H9 (cell line): ENCODE results near the gene RAB6A. TPM values are rescaled to one million over a fixed set of nuclear protein-coding genes. Genes with fewer than 3 reads are reported as not detected.

Experiments
- DNase-seq: peaks from one replicate; pipeline ENCODE4 v3.0.0-alpha.2; 2017
- H2AFZ ChIP-seq: one replicate; pipeline ENCODE4 v1.6.1; 2013; ENCODE audit warnings: mild to moderate bottlenecking, low read length, control low read depth, moderate library complexity
- H2AK5ac ChIP-seq: 2 replicates; pipeline ENCODE4 v1.6.1; 2013; ENCODE audit warnings: low read length, control low read depth, mixed read lengths; ENCODE audit not compliant: insufficient read length
- H2BK120ac ChIP-seq: one replicate; pipeline ENCODE4 v1.6.1; 2013; ENCODE audit warnings: low read depth, mild to moderate bottlenecking, low read length, control low read depth, inconsistent platforms; ENCODE audit not compliant: poor library complexity, severe bottlenecking
- H2BK12ac ChIP-seq: 2 replicates; pipeline ENCODE4 v1.6.1; 2013; ENCODE audit warnings: low read length, control low read depth, mixed read lengths, low read depth; ENCODE audit not compliant: insufficient read length
- H2BK15ac ChIP-seq: 2 replicates; pipeline ENCODE4 v1.6.1; 2013; ENCODE audit warnings: low read depth, low read length, control low read depth
- H2BK20ac ChIP-seq: one replicate; pipeline ENCODE4 v1.6.1; 2013; ENCODE audit warnings: low read depth, mild to moderate bottlenecking, low read length, control low read depth, inconsistent platforms; ENCODE audit not compliant: poor library complexity, severe bottlenecking
- H2BK5ac ChIP-seq: 2 replicates; pipeline ENCODE4 v1.6.1; 2013; ENCODE audit warnings: low read length, control low read depth, mixed read lengths; ENCODE audit not compliant: insufficient read length
- H3K14ac ChIP-seq: 2 replicates; pipeline ENCODE4 v1.6.1; 2013; ENCODE audit warnings: low read length, control low read depth; ENCODE audit not compliant: insufficient read depth
- H3K18ac ChIP-seq: 2 replicates; pipeline ENCODE4 v1.6.1; 2013; ENCODE audit warnings: low read depth, mild to moderate bottlenecking, mixed read lengths, low read length, control low read depth; ENCODE audit not compliant: insufficient read length
- H3K23ac ChIP-seq: 2 replicates; pipeline ENCODE4 v1.6.1; 2013; ENCODE audit warnings: low read length, control low read depth, mixed read lengths, low read depth; ENCODE audit not compliant: insufficient read length
- H3K23me2 ChIP-seq: 2 replicates; pipeline ENCODE4 v1.6.1; 2013; ENCODE audit warnings: low read depth, mild to moderate bottlenecking, mixed read lengths, low read length, control low read depth; ENCODE audit not compliant: insufficient read length, poor library complexity, severe bottlenecking
- H3K27ac ChIP-seq: 2 replicates; pipeline ENCODE4 v1.5.1; 2013; ENCODE audit warnings: low read length, control low read depth, mixed read lengths, low read depth; ENCODE audit not compliant: insufficient read length
- H3K27me3 ChIP-seq: 2 replicates; pipeline ENCODE4 v1.6.1; 2013; ENCODE audit warnings: low read length, control low read depth, inconsistent platforms; ENCODE audit not compliant: insufficient read depth
- H3K4ac ChIP-seq: 2 replicates; pipeline ENCODE4 v1.6.1; 2013; ENCODE audit warnings: low read depth, mild to moderate bottlenecking, control low read depth, inconsistent platforms, low read length, moderate library complexity
- H3K4me1 ChIP-seq: 2 replicates; pipeline ENCODE4 v1.6.1; 2013; ENCODE audit warnings: low read length, control low read depth, inconsistent platforms; ENCODE audit not compliant: insufficient read depth
- H3K4me2 ChIP-seq: 2 replicates; pipeline ENCODE4 v1.6.1; 2013; ENCODE audit warnings: low read length, control low read depth, mixed read lengths; ENCODE audit not compliant: insufficient read length, insufficient read depth
- H3K56ac ChIP-seq: 2 replicates; pipeline ENCODE4 v1.6.1; 2013; ENCODE audit warnings: low read depth, mild to moderate bottlenecking, mixed read lengths, low read length, control low read depth; ENCODE audit not compliant: insufficient read length
- H3K79me1 ChIP-seq: 2 replicates; pipeline ENCODE4 v1.6.1; 2013; ENCODE audit warnings: low read depth, mild to moderate bottlenecking, moderate library complexity, low read length, control low read depth, inconsistent platforms; ENCODE audit not compliant: insufficient read depth, poor library complexity, severe bottlenecking
- H3K79me2 ChIP-seq: 2 replicates; pipeline ENCODE4 v1.6.1; 2013; ENCODE audit warnings: low read length, control low read depth, inconsistent platforms; ENCODE audit not compliant: insufficient read depth
- H3K9ac ChIP-seq: 2 replicates; pipeline ENCODE4 v1.6.1; 2013; ENCODE audit warnings: low read length, control low read depth, mixed read lengths; ENCODE audit not compliant: insufficient read length; ENCODE audit errors: extremely low read depth
- H3K9me3 ChIP-seq: one replicate; pipeline ENCODE4 v1.6.1; 2013; ENCODE audit warnings: low read depth, low read length, inconsistent platforms; ENCODE audit not compliant: control insufficient read depth
- H3T11ph ChIP-seq: one replicate; pipeline ENCODE4 v1.6.1; 2013; ENCODE audit warnings: mild to moderate bottlenecking, low read length, control low read depth, inconsistent platforms
- H4K20me1 ChIP-seq: one replicate; pipeline ENCODE4 v1.6.1; 2013; ENCODE audit not compliant: control insufficient read depth, insufficient read length, insufficient read depth
- H4K5ac ChIP-seq: 2 replicates; pipeline ENCODE4 v1.6.1; 2013; ENCODE audit warnings: low read depth, mild to moderate bottlenecking, mixed read lengths, low read length, control low read depth; ENCODE audit not compliant: insufficient read length
- H4K8ac ChIP-seq: replicated peaks from 2 replicates; pipeline ENCODE4 v1.6.1; 2013; ENCODE audit warnings: low read length, control low read depth, mixed read lengths, low read depth; ENCODE audit not compliant: insufficient read length
- H4K91ac ChIP-seq: 2 replicates; pipeline ENCODE4 v1.6.1; 2013; ENCODE audit warnings: low read depth, mild to moderate bottlenecking, moderate library complexity, mixed read lengths, low read length, control low read depth; ENCODE audit not compliant: insufficient read length
- H3K27ac Mint-ChIP-seq, 3 experiments: 2 replicates in 2 of 3; 3 replicates in 1 of 3; pipeline ENCODE4 v1.8.0; 2020 to 2021; ENCODE audit warnings: mixed read lengths in 3 of 3, mild to moderate bottlenecking in 1 of 3, moderate library complexity in 1 of 3
- H3K27me3 Mint-ChIP-seq: 2 replicates; pipeline ENCODE4 v1.8.0; 2021; ENCODE audit warnings: low read depth, mild to moderate bottlenecking, moderate library complexity, mixed read lengths
- H3K36me3 Mint-ChIP-seq, 3 experiments: 2 replicates in 2 of 3; 3 replicates in 1 of 3; pipeline ENCODE4 v1.8.0; 2020 to 2021; ENCODE audit warnings: low read depth in 3 of 3, mixed read lengths in 3 of 3; ENCODE audit not compliant: insufficient read depth in 1 of 3
- H3K4me1 Mint-ChIP-seq, 2 experiments: 2 replicates each; pipeline ENCODE4 v1.8.0; 2020; ENCODE audit warnings: mixed read lengths in 2 of 2
- H3K4me3 Mint-ChIP-seq, 2 experiments: 2 replicates in 1 of 2; 3 replicates in 1 of 2; pipeline ENCODE4 v1.8.0; 2020 to 2021; ENCODE audit warnings: mild to moderate bottlenecking in 2 of 2, mixed read lengths in 2 of 2, moderate library complexity in 1 of 2
- H3K9me3 Mint-ChIP-seq, 2 experiments: 2 replicates in 1 of 2; 3 replicates in 1 of 2; pipeline ENCODE4 v1.8.0; 2020; ENCODE audit warnings: mild to moderate bottlenecking in 2 of 2, mixed read lengths in 2 of 2, moderate library complexity in 1 of 2
- WGBS: extraction: QIAGEN DNeasy Blood & Tissue Kit; methylation state at CpG from one replicate; pipeline ENCODE4 v1.1.7; 2013; ENCODE audit warnings: missing lambda C conversion rate, low lambda C conversion rate, mixed read lengths; ENCODE audit not compliant: insufficient read length; ENCODE audit errors: extremely low coverage; 5-methylcytosine and 5-hydroxymethylcytosine counted together
- total RNA-seq: library from RNA; stranded (reverse); gene quantifications from 2 replicates; pipeline ENCODE4 v1.2.1, GENCODE V29; 2021
- TF ChIP-seq, protein P1 (sequence below): fragments of 200-600 bp; sonication (generic); conservative IDR thresholded peaks from 3 replicates; pipeline ENCODE4 v1.8.0; 2021; ENCODE audit warnings: antibody characterized with exemption, mild to moderate bottlenecking

RAB6A gene
- total RNA-seq, 1 experiment from 2014 or later = 72.8 TPM

DNA sequence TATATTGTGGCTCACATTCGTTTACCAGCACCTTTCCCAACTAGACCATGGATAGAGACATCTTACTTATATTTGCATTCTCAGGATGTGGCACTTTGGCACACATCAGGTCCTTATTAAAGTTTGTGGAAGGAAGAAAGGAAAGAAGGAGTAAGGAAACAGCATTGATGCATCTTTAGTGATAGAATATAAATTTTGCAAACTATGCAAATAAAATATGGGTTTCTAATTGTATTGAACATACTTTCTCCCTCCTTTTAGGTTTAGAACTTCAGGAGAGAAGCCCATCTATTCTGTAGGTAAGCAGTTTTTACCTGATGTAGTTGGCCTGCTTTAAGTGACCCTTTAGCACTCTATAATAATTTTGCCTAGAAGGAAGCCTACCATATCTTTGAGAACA lies 47.2 kb upstream of the RAB6A start:
- Histone ChIP-seq H3T11ph (no peak overlapping the region), H3K56ac (no peak overlapping the region), H2BK20ac (no peak overlapping the region), H3K14ac (no peak overlapping the region), H3K79me1 (no peaks in the 10 kb centered on the region), H2AK5ac (no peak overlapping the region), H2AFZ (no peak overlapping the region), H4K91ac (no peak overlapping the region), H3K27ac (no peak overlapping the region), H3K18ac (no peak overlapping the region), H2BK120ac (no peak overlapping the region), H4K5ac (no peak overlapping the region), H2BK5ac (no peak overlapping the region), H2BK12ac (no peak overlapping the region), H2BK15ac (no peak overlapping the region), H3K9ac (no peak overlapping the region), H3K4me1 (no peaks in the 10 kb centered on the region), H3K4me2 (no peak overlapping the region), H3K79me2 (no peaks in the 10 kb centered on the region), H3K23ac (no peak overlapping the region), H3K27me3 (no peaks in the 10 kb centered on the region), H3K9me3 (no peaks in the 10 kb centered on the region), H4K8ac (no peak overlapping the region), H3K4ac (no peak overlapping the region), H4K20me1 (no peaks in the 10 kb centered on the region), H3K23me2 (no peaks in the 10 kb centered on the region)
- Mint-ChIP-seq H3K36me3 (peaks cover 4 to 20% (median 8%) of the 10 kb centered on the region in 3 experiments; a peak in 4 of 7 replicates), H3K27me3 (no peaks in the 10 kb centered on the region), H3K4me1 (no peaks in the 10 kb centered on the region), H3K4me3 (no peak overlapping the region), H3K27ac (no peak overlapping the region), H3K9me3 (no peaks in the 10 kb centered on the region)
- no peak for DNase-seq
- TF ChIP-seq, protein P1, sequence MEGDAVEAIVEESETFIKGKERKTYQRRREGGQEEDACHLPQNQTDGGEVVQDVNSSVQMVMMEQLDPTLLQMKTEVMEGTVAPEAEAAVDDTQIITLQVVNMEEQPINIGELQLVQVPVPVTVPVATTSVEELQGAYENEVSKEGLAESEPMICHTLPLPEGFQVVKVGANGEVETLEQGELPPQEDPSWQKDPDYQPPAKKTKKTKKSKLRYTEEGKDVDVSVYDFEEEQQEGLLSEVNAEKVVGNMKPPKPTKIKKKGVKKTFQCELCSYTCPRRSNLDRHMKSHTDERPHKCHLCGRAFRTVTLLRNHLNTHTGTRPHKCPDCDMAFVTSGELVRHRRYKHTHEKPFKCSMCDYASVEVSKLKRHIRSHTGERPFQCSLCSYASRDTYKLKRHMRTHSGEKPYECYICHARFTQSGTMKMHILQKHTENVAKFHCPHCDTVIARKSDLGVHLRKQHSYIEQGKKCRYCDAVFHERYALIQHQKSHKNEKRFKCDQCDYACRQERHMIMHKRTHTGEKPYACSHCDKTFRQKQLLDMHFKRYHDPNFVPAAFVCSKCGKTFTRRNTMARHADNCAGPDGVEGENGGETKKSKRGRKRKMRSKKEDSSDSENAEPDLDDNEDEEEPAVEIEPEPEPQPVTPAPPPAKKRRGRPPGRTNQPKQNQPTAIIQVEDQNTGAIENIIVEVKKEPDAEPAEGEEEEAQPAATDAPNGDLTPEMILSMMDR = no peak
- WGBS = no CpG with 5 or more reads among the region's 1 CpG
